ENCODE measurements around the gene GSK3B. TPM values are rescaled to one million over a fixed set of nuclear protein-coding genes. Genes with fewer than 3 reads are reported as not detected.

The GSK3B gene
- total and polyA plus RNA-seq, 7 donors: 9.1 to 43.2 (median 34.5) TPM

DNA sequence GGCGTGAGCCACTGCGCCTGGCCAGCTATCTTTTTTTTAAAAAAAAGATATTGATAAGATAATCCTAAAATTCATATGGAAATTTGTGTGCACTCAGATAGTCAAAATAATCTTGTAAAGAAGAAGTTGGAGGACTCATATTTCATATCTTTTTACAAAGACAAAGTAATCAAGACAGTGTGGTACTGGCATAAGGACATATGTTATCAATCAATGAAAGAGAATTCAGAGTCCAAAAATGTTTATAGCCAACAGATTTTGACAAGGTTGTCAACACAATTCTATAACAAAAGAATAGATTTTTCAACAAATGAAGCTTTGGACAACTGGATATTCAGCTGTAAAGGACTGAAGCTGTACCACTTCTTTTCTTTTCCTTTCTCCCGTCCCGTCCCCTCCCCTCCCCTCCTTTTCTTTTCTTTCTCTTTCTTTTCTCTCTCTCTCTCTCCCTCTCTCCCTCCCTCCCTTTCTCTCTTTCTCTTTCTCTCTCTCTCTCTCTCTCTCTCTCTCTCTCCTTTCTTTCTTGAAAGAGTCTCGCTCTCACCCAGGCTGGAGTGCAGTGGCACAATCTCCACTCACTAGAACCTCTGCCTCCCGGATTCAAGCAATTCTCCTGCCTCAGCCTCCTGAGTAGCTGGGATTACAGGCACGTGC lies 126.8 kb downstream of the GSK3B start:
- H3K36me3 ChIP-seq (ENCODE audit: insufficient read depth in 1 of 2, low read depth in 1 of 2): no peaks in the 10 kb centered on the region
- H3K4me1 ChIP-seq: no peaks in the 10 kb centered on the region
- TF ChIP-seq, protein P1, sequence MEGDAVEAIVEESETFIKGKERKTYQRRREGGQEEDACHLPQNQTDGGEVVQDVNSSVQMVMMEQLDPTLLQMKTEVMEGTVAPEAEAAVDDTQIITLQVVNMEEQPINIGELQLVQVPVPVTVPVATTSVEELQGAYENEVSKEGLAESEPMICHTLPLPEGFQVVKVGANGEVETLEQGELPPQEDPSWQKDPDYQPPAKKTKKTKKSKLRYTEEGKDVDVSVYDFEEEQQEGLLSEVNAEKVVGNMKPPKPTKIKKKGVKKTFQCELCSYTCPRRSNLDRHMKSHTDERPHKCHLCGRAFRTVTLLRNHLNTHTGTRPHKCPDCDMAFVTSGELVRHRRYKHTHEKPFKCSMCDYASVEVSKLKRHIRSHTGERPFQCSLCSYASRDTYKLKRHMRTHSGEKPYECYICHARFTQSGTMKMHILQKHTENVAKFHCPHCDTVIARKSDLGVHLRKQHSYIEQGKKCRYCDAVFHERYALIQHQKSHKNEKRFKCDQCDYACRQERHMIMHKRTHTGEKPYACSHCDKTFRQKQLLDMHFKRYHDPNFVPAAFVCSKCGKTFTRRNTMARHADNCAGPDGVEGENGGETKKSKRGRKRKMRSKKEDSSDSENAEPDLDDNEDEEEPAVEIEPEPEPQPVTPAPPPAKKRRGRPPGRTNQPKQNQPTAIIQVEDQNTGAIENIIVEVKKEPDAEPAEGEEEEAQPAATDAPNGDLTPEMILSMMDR (IDR thresholded peaks at IDR 0.05): no peak
- no peaks in the 10 kb centered on the region for H3K27me3 ChIP-seq (ENCODE audit: insufficient read depth in 3 of 3, low read length in 2 of 3)
- 92 to 96% (median 93%) methylated on average over 7 of the region's 7 CpGs for WGBS, 3 donors
- no peak overlapping the region for H3K27ac ChIP-seq
- intact Hi-C loops (cut with DNase I): no loop called here
- no peak overlapping the region for H3K4me3 ChIP-seq
- DNase-seq (no peak), ATAC-seq (no peak)
- no peaks in the 10 kb centered on the region for H3K9me3 ChIP-seq

DNA sequence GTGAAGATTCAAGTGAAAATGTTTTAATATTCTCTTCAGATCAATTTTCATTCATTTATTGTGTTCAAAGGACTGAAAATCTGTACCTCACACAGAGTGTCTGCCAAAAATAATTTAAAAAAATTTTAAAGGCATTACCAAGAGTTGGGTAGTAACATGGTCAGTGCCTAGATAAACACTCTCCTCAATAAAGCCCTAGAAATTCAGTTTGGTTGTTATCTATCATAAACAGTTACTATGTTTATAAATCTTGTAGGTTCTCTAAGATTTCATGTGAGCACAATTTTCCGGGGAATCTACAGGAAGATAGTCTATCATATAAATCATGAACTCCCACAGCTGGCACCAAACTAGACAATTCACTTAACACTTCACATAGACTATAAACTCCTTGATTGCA lies 128.6 kb downstream of the GSK3B start:
- no peaks in the 10 kb centered on the region for H3K4me1 ChIP-seq
- no peak for ATAC-seq
- H3K27ac ChIP-seq: no peak overlapping the region
- H3K4me3 ChIP-seq: no peak overlapping the region
- no peaks in the 10 kb centered on the region for H3K9me3 ChIP-seq
- DNase-seq: no peak
- no peaks in the 10 kb centered on the region for H3K36me3 ChIP-seq (ENCODE audit: insufficient read depth in 1 of 2, low read depth in 1 of 2)
- TF ChIP-seq, protein P1 (IDR thresholded peaks at IDR 0.05): no peak
- H3K27me3 ChIP-seq (ENCODE audit: insufficient read depth in 3 of 3, low read length in 2 of 3): no peaks in the 10 kb centered on the region
- WGBS, 3 donors: 42 to 74% (median 72%) methylated on average over 1 of the region's 1 CpG
- intact Hi-C loops (cut with DNase I): no loop called here

DNA sequence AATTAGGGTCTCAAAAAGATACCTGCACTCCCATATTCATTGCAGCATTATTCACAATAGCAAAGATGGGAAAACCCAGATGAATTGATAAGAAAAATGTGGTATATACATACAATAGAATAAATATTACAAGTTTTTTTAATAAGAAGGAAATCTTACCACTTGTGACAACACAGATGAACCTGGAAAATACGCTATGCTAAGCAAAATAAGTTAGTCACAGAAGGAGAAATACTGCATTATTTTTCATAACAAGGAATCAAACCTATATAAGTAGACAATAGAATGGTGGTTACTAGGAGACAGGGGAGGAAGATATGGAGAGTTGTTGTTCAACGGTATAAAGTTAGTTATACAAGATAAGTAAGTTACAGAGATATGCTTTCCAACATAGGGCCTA lies 130.0 kb downstream of the GSK3B start:
- WGBS, 3 donors: 90 to 96% (median 93%) methylated on average over 2 of the region's 2 CpGs
- intact Hi-C loops (cut with DNase I): no loop called here
- no peaks in the 10 kb centered on the region for H3K27me3 ChIP-seq (ENCODE audit: insufficient read depth in 3 of 3, low read length in 2 of 3)
- DNase-seq (no peak), ATAC-seq (no peak)
- H3K27ac ChIP-seq: no peak overlapping the region
- no peaks in the 10 kb centered on the region for H3K4me1 ChIP-seq
- no peaks in the 10 kb centered on the region for H3K36me3 ChIP-seq (ENCODE audit: insufficient read depth in 1 of 2, low read depth in 1 of 2)
- TF ChIP-seq, protein P1 (IDR thresholded peaks at IDR 0.05): no peak
- H3K9me3 ChIP-seq: no peaks in the 10 kb centered on the region
- no peak overlapping the region for H3K4me3 ChIP-seq

DNA sequence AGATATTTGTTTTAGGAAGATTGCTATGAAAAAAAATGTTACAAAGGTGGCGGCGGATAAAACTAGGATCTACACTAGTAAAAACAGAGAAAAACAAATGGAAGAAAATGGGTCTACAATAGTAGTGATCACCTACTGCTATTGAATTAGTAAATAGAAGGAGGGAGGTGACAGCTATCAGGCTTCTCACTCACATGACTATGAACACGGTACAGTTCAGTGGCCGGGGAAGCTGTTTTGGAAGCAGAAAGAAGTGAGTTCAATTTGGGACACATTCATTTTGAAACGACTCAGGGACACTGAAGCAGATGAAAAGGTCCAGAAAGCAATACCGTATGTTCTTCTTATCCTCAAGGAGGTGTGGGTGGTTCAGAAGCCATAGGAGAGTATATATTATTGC lies 138.3 kb downstream of the GSK3B start:
- Histone ChIP-seq H3K9me3 (no peaks in the 10 kb centered on the region), H3K27me3 (ENCODE audit: insufficient read depth in 3 of 3, low read length in 2 of 3) (no peaks in the 10 kb centered on the region), H3K4me1 (peaks cover 30% of the 10 kb centered on the region), H3K4me3 (no peak overlapping the region), H3K27ac (no peak overlapping the region), H3K36me3 (ENCODE audit: insufficient read depth in 1 of 2, low read depth in 1 of 2) (no peaks in the 10 kb centered on the region)
- 53 to 68% (median 56%) methylated on average over 6 of the region's 6 CpGs for WGBS, 3 donors
- intact Hi-C loops (cut with DNase I): loop anchor here in 1 of 2 donors (2.0 kb wide), 1 partner anchor 25 kb away; no protein-coding TSS in a partner anchor
- DNase-seq (no peak), ATAC-seq (peak in 1 of 4 donors; percentile 42)
- TF ChIP-seq, protein P1 (IDR thresholded peaks at IDR 0.05): no peak
